GM12878 (cell line): ENCODE results near the gene LIN7A. TPM values are rescaled to one million over a fixed set of nuclear protein-coding genes. Genes with fewer than 3 reads are reported as not detected.

Experiments
- ASH2L ChIP-seq: fragments of 300-600, 200-600 bp; sonication (generic); IDR thresholded peaks from 2 replicates; pipeline ENCODE4 v1.6.1; 2017; ENCODE audit warnings: low read depth, mild to moderate bottlenecking, borderline replicate concordance
- CBX3 ChIP-seq: fragments of 200-600 bp; sonication (generic); IDR thresholded peaks from 2 replicates; pipeline ENCODE4 v1.6.1; 2016; ENCODE audit warnings: low read depth, borderline replicate concordance
- MLLT1 ChIP-seq: fragments of 450-650 bp; IDR thresholded peaks from 2 replicates; pipeline ENCODE4 v1.6.1; 2016; ENCODE audit warnings: mild to moderate bottlenecking
- MTA3 ChIP-seq: IDR thresholded peaks from 2 replicates; pipeline ENCODE4 v1.6.1; 2012; ENCODE audit warnings: low read length, inconsistent platforms, borderline replicate concordance
- NFYB ChIP-seq: IDR thresholded peaks from 2 replicates; pipeline ENCODE4 v1.6.1; 2011; ENCODE audit warnings: low read depth, mild to moderate bottlenecking, low read length, improper control_type of control experiment, moderate library complexity; ENCODE audit not compliant: insufficient read depth
- PAX8 ChIP-seq: fragments of 450-650 bp; IDR thresholded peaks from 2 replicates; pipeline ENCODE4 v1.6.1; 2017; ENCODE audit warnings: mild to moderate bottlenecking, moderate library complexity
- PBX3 ChIP-seq: IDR thresholded peaks from 2 replicates; pipeline ENCODE4 v1.6.1; 2011; ENCODE audit warnings: mild to moderate bottlenecking, low read depth, low read length, moderate library complexity; ENCODE audit not compliant: insufficient replicate concordance
- POU2F2 ChIP-seq: IDR thresholded peaks from 3 replicates; pipeline ENCODE4 v1.6.1; 2011; ENCODE audit warnings: low read depth, mild to moderate bottlenecking, low read length, borderline replicate concordance
- RBBP5 ChIP-seq: fragments of 200-600 bp; sonication (generic); conservative IDR thresholded peaks from 2 replicates; pipeline ENCODE4 v1.6.1; 2016
- RELB ChIP-seq: fragments of 450-650 bp; IDR thresholded peaks from 2 replicates; pipeline ENCODE4 v1.6.1; 2017; ENCODE audit warnings: low read depth, mild to moderate bottlenecking, moderate library complexity
- SPI1 ChIP-seq: IDR thresholded peaks from 2 replicates; pipeline ENCODE4 v1.6.1; 2011; ENCODE audit warnings: low read depth, mild to moderate bottlenecking, low read length, moderate library complexity, borderline replicate concordance; ENCODE audit not compliant: insufficient read depth
- SUPT20H ChIP-seq: IDR thresholded peaks from 2 replicates; pipeline ENCODE4 v1.6.1; 2011; ENCODE audit warnings: low read depth, mild to moderate bottlenecking, low read length, moderate library complexity, borderline replicate concordance; ENCODE audit not compliant: control insufficient read depth
- TCF3 ChIP-seq: IDR thresholded peaks from 2 replicates; pipeline ENCODE4 v1.6.1; 2012; ENCODE audit warnings: low read depth, mild to moderate bottlenecking, low read length, borderline replicate concordance; ENCODE audit not compliant: insufficient read depth
- WRNIP1 ChIP-seq: IDR thresholded peaks from 2 replicates; pipeline ENCODE4 v1.6.1; 2011; ENCODE audit warnings: low read depth, low read length, improper control_type of control experiment, borderline replicate concordance
- ZNF217 ChIP-seq: fragments of 450-650 bp; IDR thresholded peaks from 2 replicates; pipeline ENCODE4 v1.6.1; 2017; ENCODE audit warnings: antibody characterized with exemption, mild to moderate bottlenecking
- ZNF384 ChIP-seq: IDR thresholded peaks from 2 replicates; pipeline ENCODE4 v1.6.1; 2012; ENCODE audit warnings: low read depth, mild to moderate bottlenecking, low read length, improper control_type of control experiment, borderline replicate concordance
- polyA plus RNA-seq, 11 experiments: library from polyadenylated mRNA; depleted of rRNA in 4 of 11; unstranded in 6 of 11; stranded (reverse) in 5 of 11; fragments of >200 nt; fragmentation: Nextera tagmentation in 4 of 11; fragmentation: Illumina TruSeq in 1 of 11; extraction: Ambion mirVana in 4 of 11; extraction: Trizol in 1 of 11; gene quantifications; 1 replicate in 1 of 11; 2 replicates in 10 of 11; pipeline versions ENCODE4 v1.2.1 to v1.2.3, GENCODE V29; 2011 to 2016; ENCODE audit warnings: inconsistent platforms in 2 of 11, missing spikeins in 2 of 11, low read depth in 1 of 11
- total RNA-seq, 4 experiments: library from RNA; depleted of rRNA in 3 of 4; stranded (reverse); fragments of >200 nt in 3 of 4; fragmentation: Illumina TruSeq in 1 of 4; extraction: Trizol in 1 of 4; gene quantifications; 2 replicates each; pipeline versions ENCODE4 v1.2.1 to v1.2.3, GENCODE V29; 2013 to 2021
- TF ChIP-seq, protein P1 (sequence below): fragments of 450-650 bp; IDR thresholded peaks from 2 replicates; pipeline ENCODE4 v1.6.1; 2017; ENCODE audit warnings: mild to moderate bottlenecking, low read depth, inconsistent platforms; ENCODE audit not compliant: poor library complexity, severe bottlenecking

LIN7A gene
- total and polyA plus RNA-seq, 10 of the 15 experiments (the other 5 are each of a cell fraction or from before 2014, with no cell fraction given): 0.04 to 0.93 (median 0.35) TPM; not detected in 1

DNA sequence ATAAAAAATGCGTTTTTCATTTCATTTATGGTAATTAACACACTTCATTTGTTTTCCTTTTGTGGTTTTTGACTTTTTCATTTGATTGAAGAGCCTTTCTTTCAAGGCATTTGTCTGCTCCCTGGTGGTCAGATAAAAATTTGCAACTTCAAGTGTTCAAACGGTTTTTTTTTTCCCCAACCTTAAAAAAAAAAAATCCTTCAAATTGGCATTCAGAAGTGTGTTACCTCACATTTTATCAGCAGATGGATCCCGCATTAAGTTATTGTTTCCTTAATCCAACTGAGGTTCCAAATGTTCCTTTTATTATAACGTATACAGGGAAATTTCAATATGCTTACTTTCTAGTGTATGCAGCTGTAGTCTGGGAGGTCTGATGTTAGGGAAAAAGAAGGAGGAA is 173.9 kb downstream of the LIN7A start (continued):
- TF ChIP-seq RELB (no peak), ZNF384 (peak; percentile 90), PBX3 (no peak), PAX8 (no peak), MLLT1 (no peak), ASH2L (no peak), NFYB (no peak), RBBP5 (no peak), MTA3 (no peak), SUPT20H (no peak), SPI1 (no peak), TCF3 (no peak), CBX3 (no peak), POU2F2 (no peak), WRNIP1 (no peak), ZNF217 (no peak)
- TF ChIP-seq, protein P1, sequence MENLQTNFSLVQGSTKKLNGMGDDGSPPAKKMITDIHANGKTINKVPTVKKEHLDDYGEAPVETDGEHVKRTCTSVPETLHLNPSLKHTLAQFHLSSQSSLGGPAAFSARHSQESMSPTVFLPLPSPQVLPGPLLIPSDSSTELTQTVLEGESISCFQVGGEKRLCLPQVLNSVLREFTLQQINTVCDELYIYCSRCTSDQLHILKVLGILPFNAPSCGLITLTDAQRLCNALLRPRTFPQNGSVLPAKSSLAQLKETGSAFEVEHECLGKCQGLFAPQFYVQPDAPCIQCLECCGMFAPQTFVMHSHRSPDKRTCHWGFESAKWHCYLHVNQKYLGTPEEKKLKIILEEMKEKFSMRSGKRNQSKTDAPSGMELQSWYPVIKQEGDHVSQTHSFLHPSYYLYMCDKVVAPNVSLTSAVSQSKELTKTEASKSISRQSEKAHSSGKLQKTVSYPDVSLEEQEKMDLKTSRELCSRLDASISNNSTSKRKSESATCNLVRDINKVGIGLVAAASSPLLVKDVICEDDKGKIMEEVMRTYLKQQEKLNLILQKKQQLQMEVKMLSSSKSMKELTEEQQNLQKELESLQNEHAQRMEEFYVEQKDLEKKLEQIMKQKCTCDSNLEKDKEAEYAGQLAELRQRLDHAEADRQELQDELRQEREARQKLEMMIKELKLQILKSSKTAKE: no peak
